Measurements from ENCODE around the gene TMPRSS9.

The TMPRSS9 gene

DNA sequence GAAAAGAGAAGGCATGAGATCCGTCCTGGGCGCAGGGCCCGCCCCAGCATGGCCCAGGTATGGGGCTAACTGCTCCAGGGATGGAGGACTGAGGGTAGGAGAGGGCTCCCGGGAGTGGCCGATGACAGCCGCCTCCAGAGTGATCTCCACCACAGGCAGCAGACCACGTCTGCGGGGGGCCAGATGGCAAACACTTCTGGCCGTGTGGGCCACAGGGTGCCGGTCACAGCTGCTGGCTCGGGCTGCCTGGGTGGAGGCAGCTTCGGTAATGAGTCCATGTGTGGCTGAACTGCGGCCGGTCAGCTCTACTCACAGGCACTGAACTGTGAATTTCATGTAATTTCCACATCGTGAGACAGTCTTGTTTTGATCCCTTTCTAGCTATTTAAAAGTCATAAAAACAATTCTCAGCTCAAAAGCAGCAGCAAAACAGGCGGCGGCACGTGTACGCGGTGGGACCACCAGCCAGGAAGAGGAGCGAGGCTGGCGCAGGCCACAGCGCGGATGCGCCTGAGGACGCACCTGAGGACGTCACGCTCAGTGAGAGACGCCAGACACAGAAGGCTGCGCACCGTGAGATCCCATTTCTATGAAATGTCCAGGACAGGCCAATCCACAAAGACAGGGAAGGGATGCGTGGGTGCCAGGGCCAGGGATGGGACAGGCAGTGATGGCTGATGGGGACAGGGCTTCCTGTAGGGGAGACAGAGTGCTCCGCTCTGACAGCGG lies 35.7 kb upstream of the TMPRSS9 start:
- TF ChIP-seq POLR2A (IDR thresholded peaks at IDR 0.05; ENCODE audit: low read depth, low read length): no peak
- FAIRE-seq: no peak
- no peak for DNase-seq (ENCODE audit: insufficient read length, low spot score)

- TF ChIP-seq POLR2A (IDR thresholded peaks at IDR 0.05; ENCODE audit: low read depth, low read length): no peak
- no peak for DNase-seq (ENCODE audit: insufficient read length, low spot score)
- FAIRE-seq: no peak
Measured at GRCh38 chr19:2325281-2326046, 34.6 kb upstream of the TMPRSS9 start.

DNA sequence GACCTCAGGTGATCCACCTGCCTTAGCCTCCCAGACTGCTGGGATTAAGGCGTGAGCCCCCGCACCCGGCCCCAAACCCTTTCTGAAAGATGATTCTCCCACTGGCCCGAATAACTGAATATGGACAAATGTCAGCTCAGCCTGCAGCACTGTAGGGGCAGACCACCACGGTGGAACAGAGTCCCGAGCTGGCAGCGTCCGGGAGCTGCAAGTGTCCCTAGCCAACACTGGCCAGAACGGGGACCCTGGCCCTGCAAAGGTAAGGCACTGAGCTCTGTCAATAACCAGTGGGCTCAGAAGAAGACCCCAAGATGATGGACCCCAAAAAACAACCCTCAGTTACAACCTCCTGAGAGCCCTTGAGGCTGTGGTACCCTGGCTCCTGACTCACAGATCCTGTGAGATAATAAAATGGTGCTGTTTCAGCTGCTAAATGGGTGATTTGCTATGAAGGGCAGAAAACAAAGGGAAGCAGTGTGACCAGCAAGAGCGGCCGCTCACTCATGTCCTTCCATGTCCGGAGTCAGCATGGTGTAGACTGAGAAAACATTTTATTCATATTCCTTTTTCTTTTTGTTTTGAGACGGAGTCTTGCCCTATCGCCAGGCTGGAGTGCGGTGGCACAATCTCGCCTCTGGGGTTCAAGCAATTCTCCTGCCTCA lies 33.2 kb upstream of the TMPRSS9 start:
- DNase-seq (ENCODE audit: insufficient read length, low spot score) (no peak), FAIRE-seq (no peak)
- TF ChIP-seq POLR2A (IDR thresholded peaks at IDR 0.05; ENCODE audit: low read depth, low read length): no peak

DNA sequence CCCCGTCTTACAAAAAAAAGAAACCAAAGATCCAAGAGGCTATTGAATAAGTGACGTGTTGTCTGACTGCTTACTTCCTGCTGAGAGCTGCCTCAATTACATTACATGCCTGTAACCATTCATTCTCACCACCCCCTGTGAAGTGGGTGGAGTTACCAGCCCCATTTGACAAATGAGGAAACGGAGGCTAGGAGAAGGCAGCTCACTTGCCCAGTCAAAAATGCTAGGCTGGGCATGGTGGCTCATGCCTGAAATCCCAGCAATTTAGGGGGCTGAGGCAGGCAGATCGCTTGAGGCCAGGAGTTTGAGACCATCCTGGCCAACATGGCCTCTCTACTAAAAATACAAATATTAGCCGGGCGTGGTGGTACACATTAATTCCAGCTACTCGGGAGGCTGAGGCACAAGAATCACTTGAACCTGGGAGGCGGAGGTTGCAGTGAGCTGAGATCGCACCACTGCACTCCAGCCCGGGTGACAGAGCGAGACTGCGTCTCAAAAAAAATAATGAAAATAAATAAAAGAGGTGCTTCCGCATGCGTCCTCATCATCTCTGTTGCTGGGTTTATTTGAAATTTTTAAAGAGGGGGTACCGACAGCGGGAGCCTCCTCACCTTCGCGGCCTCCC lies 32.2 kb upstream of the TMPRSS9 start:
- TF ChIP-seq POLR2A (IDR thresholded peaks at IDR 0.05; ENCODE audit: low read depth, low read length): no peak
- DNase-seq (ENCODE audit: insufficient read length, low spot score) (peak; percentile 60), FAIRE-seq (no peak)

DNA sequence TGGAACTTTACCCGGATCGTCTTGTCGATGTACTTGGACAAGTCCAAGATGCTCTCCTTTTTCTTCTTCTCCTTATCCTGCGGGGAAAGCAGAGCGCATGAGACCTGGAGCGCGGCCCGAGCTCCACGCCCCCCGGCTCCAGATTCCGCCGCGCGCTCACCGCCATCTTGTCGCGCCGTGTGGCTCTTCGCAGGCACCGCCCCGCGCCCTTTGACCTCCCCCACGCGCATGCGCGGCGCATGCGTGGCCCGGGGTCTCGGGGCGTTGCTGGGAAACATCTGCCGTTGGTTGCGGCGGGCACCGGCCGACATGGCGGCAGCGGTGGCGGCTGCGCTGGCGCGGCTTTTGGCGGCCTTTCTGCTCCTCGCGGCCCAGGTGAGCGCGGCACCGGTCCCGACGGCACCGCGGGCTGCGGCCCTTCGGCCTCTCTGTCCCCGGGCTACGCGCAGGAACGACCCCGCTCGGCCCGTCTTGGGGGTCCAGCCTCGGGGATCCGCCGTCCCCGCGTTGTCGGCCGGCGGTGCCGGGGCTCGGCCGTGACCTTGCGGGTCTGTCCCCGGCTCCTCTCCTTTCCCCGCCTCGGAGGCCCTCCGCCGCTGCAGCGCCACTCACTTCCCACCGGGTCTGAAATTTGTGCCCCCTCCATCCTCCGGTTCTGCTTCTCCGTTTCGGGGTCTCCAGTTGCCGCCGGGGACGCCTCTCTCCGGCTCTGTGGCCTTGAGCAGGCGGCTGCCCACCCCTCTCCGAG lies 31.5 kb upstream of the TMPRSS9 start, which contains the start of the genes LSM7 and SPPL2B:
LSM7 (minus strand) TSS at position 186 of the 748 bp plus-strand sequence; CDS start at position 166, 20 bp downstream.
SPPL2B (plus strand) TSS at position 284 of the 748 bp plus-strand sequence; CDS start at position 310, 26 bp downstream.
- TF ChIP-seq POLR2A (IDR thresholded peaks at IDR 0.05; ENCODE audit: low read depth, low read length): peak; percentile 97
- FAIRE-seq (no peak), DNase-seq (ENCODE audit: insufficient read length, low spot score) (peak; percentile 100)

DNA sequence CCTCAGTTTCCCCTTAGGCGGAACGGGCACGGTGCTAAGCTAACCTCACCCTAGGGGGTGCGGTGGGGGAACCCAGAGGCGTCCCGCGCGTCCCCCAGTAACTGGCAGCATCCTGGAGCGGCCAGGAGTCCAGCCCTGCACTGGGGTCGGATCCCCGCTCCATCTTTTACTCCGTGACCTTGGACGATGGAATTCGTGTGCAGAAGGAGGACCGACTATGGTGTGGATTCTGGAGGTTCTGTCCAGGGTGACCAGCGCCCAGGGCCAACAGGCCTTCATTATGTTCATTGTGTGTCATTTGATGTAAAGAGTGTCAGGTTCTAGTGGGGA lies 31.0 kb upstream of the TMPRSS9 start:
- FAIRE-seq (no peak), DNase-seq (ENCODE audit: insufficient read length, low spot score) (peak; percentile 52)
- no peak for TF ChIP-seq POLR2A (IDR thresholded peaks at IDR 0.05; ENCODE audit: low read depth, low read length)

DNA sequence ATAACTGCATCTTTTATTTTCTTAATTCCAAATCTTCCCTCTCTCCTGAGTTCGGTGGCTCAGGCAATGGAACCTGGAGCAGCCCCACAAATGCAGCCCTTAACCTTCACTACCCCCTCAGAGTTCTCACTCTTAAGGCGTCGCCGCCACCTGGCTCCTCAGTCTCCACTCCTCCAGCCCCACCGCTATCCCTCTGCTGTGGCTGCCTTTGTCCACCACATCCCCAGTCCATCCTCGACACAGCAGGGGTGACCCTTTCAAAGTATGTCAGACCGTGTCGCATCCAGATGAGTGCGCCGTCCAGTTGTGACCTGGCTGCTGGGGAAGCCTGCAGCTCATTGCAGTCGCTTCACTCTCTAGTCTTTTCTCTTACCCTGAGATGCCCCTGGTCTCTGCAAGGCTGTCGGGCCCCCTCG lies 30.6 kb upstream of the TMPRSS9 start:
- TF ChIP-seq POLR2A (IDR thresholded peaks at IDR 0.05; ENCODE audit: low read depth, low read length): no peak
- FAIRE-seq: no peak
- no peak for DNase-seq (ENCODE audit: insufficient read length, low spot score)

DNA sequence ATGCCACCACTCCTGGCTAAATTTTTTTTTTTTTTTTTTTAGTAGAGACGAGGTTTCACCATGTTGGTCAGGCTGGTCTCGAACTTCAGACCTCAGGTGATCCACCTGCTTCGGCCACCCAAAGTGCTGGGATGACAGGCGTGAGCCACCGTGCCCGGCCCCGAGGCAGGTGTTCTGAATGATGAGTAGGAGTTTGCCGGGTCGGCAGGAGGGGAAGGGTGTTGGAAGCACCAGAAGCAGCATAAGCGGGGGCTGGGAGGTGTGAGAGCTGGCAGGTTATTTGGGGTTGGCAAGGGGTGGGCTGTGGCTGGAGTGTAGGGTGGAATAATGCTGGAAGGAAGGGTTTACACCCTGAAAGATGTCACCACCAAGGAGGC lies 29.8 kb upstream of the TMPRSS9 start:
- no peak for TF ChIP-seq POLR2A (IDR thresholded peaks at IDR 0.05; ENCODE audit: low read depth, low read length)
- FAIRE-seq (no peak), DNase-seq (ENCODE audit: insufficient read length, low spot score) (no peak)

GRCh38 chr19:2330632-2331284 lies 29.3 kb upstream of the TMPRSS9 start:
- no peak for TF ChIP-seq POLR2A (IDR thresholded peaks at IDR 0.05; ENCODE audit: low read depth, low read length)
- FAIRE-seq (no peak), DNase-seq (ENCODE audit: insufficient read length, low spot score) (no peak)

DNA sequence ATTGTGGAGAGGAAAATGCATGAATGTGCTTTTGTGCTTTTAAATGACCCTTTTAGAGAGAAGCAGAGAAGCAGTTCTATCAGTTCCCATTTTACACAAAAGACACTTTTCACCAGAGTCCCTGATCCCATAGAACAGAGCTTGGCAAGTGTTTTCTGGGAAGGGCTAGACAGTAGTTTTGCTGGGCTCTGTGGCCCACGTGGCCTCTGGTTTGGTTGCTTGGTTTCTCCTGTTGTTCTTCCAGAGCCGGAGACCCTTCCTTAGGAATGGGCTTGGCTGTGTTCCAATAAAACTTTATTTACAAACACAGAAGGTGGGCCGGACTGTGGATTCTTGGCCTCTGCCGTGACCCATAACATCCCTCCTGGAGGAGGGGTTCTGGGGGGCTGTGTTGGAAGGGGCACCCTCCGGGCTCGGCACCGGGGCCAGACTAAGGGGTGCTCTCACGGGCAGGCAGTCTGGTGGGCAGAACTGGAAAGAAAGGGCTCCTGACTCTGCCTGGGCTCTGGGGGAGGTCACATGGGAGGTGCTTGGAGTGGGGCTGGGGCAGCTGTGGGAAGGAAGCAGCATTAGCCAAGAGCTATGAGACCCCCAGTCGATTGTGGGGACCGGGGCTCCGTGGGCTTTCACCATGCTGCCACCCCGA lies 28.3 kb upstream of the TMPRSS9 start:
- FAIRE-seq (no peak), DNase-seq (ENCODE audit: insufficient read length, low spot score) (no peak)
- TF ChIP-seq POLR2A (IDR thresholded peaks at IDR 0.05; ENCODE audit: low read depth, low read length): no peak

DNA sequence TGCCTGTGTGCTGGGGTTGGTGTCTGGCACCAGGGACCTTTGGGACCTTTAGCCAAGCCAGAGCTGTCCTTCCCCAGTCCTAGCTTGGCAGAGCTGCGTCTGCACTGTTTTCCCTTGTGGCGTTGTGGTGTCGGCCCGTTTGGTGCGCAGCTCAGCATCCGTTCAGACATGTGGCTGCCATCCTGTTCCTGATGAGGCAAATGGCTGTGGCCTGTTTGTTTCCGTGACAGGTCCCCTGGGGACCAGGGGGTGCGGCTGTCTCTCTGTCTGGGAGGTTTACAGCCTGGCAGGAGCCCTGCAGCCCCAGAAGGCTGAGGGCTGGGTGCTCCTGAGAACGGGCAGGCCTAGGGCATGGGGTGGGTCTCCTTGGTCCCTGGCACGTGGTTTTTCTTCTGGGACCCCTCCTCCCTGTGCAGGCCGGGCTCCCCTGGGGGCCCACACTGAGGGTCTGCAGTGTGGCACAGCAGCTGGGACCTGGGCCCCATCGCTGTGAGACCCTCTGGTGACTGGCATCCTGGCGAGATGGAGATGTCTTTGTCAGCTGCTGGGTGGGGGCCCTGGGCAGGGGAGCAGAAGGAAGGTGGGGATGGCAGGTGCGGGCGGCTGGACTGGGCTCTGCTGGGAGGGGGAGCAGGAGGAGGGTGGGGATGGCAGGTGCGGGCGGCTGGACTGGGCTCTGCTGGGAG lies 27.6 kb upstream of the TMPRSS9 start:
- FAIRE-seq (no peak), DNase-seq (ENCODE audit: insufficient read length, low spot score) (no peak)
- TF ChIP-seq POLR2A (IDR thresholded peaks at IDR 0.05; ENCODE audit: low read depth, low read length): no peak

All from H54 (cell line).